ENCODE results near the gene NFIB. TPM values are rescaled to one million over a fixed set of nuclear protein-coding genes. Genes with fewer than 3 reads are reported as not detected.

Gene NFIB
- total and polyA plus RNA-seq, 10 of the 15 experiments (the other 5 are each of a cell fraction or from before 2014, with no cell fraction given) = under 0.01 to 0.19 (median 0.05) TPM; not detected in 3

DNA sequence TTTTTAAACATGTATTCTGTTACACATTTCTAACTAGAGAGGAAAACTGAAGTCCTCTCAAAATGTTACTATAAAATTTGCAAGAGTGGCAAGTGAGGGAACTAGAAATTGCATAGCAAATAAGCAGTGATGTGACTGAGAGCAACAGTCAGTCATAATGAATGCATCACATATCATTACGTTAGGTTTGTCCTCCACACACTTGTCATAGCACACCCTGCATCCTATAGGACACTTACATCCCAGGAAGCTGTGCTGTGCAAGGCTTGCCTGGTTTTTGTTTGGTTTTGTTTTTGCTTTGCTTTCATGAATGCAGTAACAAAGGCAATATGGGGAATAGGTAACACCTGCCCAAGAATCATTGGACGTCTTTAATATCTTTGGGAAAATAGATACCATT is 10.8 kb downstream of the NFIB start:
- Histone ChIP-seq H3K36me3 (ENCODE audit: control insufficient read depth in 2 of 2, insufficient read depth in 2 of 2, low read length in 1 of 2) (no peaks in the 10 kb centered on the region), H2AFZ (ENCODE audit: control insufficient read depth, low read depth, low read length) (no peak overlapping the region), H3K4me1 (ENCODE audit: control insufficient read depth, insufficient read depth, low read length) (no peaks in the 10 kb centered on the region), H3K4me2 (ENCODE audit: control insufficient read depth, insufficient read depth) (no peak overlapping the region), H3K9me3 (replicated peaks; ENCODE audit: control insufficient read depth, insufficient read depth, low read length) (no peaks in the 10 kb centered on the region), H3K79me2 (ENCODE audit: control insufficient read depth, insufficient read depth, low read length) (no peaks in the 10 kb centered on the region), H3K4me3 (no peak overlapping the region), H3K27me3 (replicated peaks in 1 of 2; ENCODE audit: control insufficient read depth in 2 of 2, insufficient read depth in 2 of 2, low read length in 1 of 2) (no peaks in the 10 kb centered on the region), H4K20me1 (ENCODE audit: control insufficient read depth, insufficient read depth) (no peaks in the 10 kb centered on the region), H3K9ac (ENCODE audit: control insufficient read depth, insufficient read depth, low read length) (no peak overlapping the region), H3K27ac (ENCODE audit: control insufficient read depth, insufficient read depth) (no peak overlapping the region)
- FAIRE-seq = no peak
- TF ChIP-seq IKZF2 (IDR thresholded peaks at IDR 0.05) = no peak
- no peak for TF ChIP-seq RUNX3 (IDR thresholded peaks at IDR 0.05; ENCODE audit: low read length)
- no peak for TF ChIP-seq JUND (IDR thresholded peaks at IDR 0.05; ENCODE audit: low read depth, low read length)
- no peak for TF ChIP-seq ZNF207 (IDR thresholded peaks at IDR 0.05; ENCODE audit: borderline replicate concordance)
- no peak for TF ChIP-seq TCF12 (IDR thresholded peaks at IDR 0.05; ENCODE audit: low read depth, low read length)
- TF ChIP-seq BCLAF1 (IDR thresholded peaks at IDR 0.05) = no peak
- TF ChIP-seq, protein P1, sequence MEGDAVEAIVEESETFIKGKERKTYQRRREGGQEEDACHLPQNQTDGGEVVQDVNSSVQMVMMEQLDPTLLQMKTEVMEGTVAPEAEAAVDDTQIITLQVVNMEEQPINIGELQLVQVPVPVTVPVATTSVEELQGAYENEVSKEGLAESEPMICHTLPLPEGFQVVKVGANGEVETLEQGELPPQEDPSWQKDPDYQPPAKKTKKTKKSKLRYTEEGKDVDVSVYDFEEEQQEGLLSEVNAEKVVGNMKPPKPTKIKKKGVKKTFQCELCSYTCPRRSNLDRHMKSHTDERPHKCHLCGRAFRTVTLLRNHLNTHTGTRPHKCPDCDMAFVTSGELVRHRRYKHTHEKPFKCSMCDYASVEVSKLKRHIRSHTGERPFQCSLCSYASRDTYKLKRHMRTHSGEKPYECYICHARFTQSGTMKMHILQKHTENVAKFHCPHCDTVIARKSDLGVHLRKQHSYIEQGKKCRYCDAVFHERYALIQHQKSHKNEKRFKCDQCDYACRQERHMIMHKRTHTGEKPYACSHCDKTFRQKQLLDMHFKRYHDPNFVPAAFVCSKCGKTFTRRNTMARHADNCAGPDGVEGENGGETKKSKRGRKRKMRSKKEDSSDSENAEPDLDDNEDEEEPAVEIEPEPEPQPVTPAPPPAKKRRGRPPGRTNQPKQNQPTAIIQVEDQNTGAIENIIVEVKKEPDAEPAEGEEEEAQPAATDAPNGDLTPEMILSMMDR (IDR thresholded peaks at IDR 0.05 in 2 of 3, conservative IDR thresholded peaks at IDR 0.05 in 1 of 3; ENCODE audit: control insufficient read depth in 2 of 3, extremely low read depth in 1 of 3, insufficient read depth in 1 of 3, low read depth in 3 of 3, low read length in 3 of 3) = no peak
- TF ChIP-seq CEBPB (IDR thresholded peaks at IDR 0.05; ENCODE audit: borderline replicate concordance in 1 of 2, low read depth in 2 of 2, low read length in 2 of 2) = no peak
- no peak for TF ChIP-seq ZZZ3 (IDR thresholded peaks at IDR 0.05; ENCODE audit: control insufficient read depth, insufficient read length, low read depth)
- TF ChIP-seq NR2C2 (IDR thresholded peaks at IDR 0.05; ENCODE audit: borderline replicate concordance, control insufficient read depth, insufficient read length, low read depth) = no peak
- no peak for TF ChIP-seq ZBED1 (IDR thresholded peaks at IDR 0.05; ENCODE audit: borderline replicate concordance)
- TF ChIP-seq HDGF (IDR thresholded peaks at IDR 0.05) = no peak
- TF ChIP-seq YBX1 (IDR thresholded peaks at IDR 0.05) = no peak
- intact Hi-C loops (cut with micrococcal nuclease; ENCODE audit: unreplicated experiment) = no loop called here
- in situ Hi-C loops (cut with MboI) = no loop called here
- RAD21 ChIA-PET (ENCODE audit: unreplicated experiment) = no interaction called here
- no peak for ATAC-seq
- CTCF ChIA-PET = no interaction called here
- BruUV-seq (replicated peaks) = no TSS peak
- DNase-seq (ENCODE audit: low read depth, low spot score) = no peak
- 41% methylated on average over 2 of the region's 2 CpGs for WGBS (ENCODE audit: insufficient coverage, insufficient replicate concordance, low lambda C conversion rate, missing lambda C conversion rate)
- SMC1A ChIA-PET (ENCODE audit: uncharacterized antibody, unreplicated experiment) = no interaction called here
- POLR2A ChIA-PET = no interaction called here

Data from GM12878 (cell line).